Activated CD4-positive, CD25-positive, alpha-beta regulatory T cell treated with anti-CD3 and anti-CD28 coated beads, Interleukin-2, amount 50 U/mL, for 16 hours (primary cell): ENCODE data around the gene TPPP2.

Source experiments
- DNase-seq: peaks from one replicate; pipeline ENCODE4 v3.0.0-alpha.2; 2020; ENCODE audit warnings: low read depth, low spot score

TPPP2 gene

GRCh38 chr14:21016413-21017190 is 13.4 kb upstream of the TPPP2 start:
- DNase-seq = no peak

- no peak for DNase-seq
Measured at GRCh38 chr14:21017528-21018245, 12.3 kb upstream of the TPPP2 start.

GRCh38 chr14:21018286-21018685 is 11.7 kb upstream of the TPPP2 start:
- DNase-seq = no peak

DNA sequence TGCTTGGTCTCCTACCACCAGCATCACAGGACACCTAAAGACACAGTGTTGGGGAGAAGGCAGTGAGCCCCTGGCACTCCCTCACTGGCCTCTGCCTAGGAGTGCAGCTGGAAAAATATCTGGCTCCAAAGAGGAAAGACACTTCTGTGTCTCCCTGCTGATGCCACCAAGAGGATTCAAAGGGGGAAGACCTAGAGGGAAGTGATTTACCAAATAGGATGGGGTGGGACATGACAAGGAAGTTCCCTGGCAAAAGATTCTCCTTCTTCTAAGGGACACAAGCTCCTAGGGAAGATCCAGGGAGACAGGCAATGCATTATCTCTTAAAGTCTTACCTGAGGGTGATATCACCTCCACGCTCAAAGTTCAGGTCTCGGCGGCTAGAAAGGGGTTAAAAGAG is 11.2 kb upstream of the TPPP2 start:
- DNase-seq = no peak

GRCh38 chr14:21019366-21019765 is 10.7 kb upstream of the TPPP2 start:
- no peak for DNase-seq

GRCh38 chr14:21020977-21021545 is 9.0 kb upstream of the TPPP2 start:
- no peak for DNase-seq

DNA sequence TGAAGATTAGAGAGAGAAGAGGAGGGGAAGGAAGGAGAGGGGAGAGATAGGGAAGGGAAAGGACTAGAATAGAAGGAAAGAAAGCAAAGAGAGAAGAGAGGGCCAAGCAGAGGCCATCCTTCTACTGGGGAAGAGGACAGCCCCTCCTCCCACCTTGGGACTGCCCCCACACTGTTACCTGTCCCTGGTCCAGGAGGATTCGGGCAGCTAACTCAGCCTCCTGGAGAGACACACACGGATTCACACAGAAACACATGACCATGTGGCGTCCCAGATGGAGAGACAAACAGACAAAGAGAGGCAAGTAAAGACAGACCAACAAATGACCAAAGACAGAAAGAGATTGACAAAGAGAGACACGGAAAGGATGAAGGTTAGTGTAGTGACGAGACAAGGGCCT is 7.3 kb upstream of the TPPP2 start:
- DNase-seq = no peak

- no peak for DNase-seq
Measured at GRCh38 chr14:21023174-21023573, 6.8 kb upstream of the TPPP2 start.

DNA sequence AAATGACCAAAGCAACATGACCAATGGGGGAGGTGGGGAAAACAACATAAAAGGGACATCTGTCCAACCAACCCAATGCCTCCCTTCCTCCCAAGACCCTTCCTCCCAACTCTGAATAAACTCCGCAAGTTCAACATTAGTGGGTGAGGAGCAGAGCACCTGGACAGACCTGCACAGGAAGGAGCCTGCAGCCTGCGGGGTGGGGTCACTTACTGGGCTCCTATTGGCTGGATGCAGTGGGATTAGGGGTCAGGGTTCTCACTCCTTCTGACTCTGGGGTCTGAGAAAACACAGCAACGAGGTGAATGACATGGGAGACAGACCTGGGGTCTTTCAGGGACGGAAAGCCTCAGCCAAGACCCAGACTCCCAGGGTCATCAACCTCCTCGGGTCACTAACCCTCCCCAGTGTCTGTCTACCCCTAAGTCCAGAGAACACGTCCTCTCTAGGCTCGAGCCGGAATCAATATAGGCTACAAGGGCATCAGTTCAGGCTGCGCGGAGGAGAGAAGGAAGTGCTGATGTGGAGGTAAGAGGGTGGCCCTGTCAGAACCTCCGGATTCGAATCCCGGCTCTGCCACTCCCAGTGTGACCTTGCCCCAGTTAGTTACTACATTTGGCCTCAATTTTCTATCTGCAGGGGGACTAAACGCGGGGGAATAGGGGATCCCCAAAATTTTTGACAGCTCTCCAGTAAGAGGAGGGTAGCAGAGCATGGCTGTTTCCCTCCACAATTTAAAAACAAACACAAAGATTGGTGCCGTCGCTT is 6.0 kb upstream of the TPPP2 start:
- no peak for DNase-seq

DNA sequence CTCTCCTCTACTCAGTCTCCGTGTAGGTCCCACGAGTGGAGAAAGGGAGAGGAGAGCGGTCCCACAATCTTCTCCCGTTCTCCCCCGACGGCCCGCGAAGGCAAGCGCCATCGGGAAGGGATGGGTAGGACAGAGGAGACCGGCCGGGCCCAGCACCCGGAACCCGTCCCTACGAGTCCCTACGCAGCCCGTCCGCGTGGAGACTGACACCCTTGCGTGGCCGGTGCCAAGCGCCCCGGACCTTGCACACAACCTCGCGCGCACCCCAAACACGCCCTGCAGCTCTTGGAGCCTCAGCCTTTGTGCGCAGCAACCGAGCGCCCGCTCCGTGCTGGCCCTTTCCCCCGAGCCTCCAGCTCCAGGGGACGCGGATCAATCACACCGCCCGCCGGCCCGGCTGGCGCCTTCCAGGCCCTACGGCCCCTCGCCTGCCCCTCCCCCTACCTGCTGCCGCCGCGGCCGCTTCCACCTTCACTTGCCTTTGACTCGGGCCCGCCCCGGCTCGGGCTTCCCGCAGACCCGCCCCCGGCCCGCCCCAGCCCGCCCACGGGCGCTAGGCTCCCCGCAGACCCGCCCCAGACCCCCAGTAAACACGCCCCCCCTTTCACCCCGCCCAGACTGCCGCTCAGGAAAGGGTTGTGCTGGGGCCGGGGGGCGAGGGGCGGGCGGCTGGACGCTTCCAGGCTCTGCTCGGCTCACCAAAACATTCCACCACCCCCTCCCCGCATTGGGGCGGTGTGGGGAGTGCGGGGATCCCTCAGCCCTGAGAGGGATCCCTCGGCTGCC is 5.2 kb upstream of the TPPP2 start, which contains the start of gene NDRG2:
Gene NDRG2, minus strand, starts transcription at position 477 of the 786 bp plus-strand sequence. CDS start 1,746 bp downstream, outside the sequence.
- peak; percentile 47 for DNase-seq

DNA sequence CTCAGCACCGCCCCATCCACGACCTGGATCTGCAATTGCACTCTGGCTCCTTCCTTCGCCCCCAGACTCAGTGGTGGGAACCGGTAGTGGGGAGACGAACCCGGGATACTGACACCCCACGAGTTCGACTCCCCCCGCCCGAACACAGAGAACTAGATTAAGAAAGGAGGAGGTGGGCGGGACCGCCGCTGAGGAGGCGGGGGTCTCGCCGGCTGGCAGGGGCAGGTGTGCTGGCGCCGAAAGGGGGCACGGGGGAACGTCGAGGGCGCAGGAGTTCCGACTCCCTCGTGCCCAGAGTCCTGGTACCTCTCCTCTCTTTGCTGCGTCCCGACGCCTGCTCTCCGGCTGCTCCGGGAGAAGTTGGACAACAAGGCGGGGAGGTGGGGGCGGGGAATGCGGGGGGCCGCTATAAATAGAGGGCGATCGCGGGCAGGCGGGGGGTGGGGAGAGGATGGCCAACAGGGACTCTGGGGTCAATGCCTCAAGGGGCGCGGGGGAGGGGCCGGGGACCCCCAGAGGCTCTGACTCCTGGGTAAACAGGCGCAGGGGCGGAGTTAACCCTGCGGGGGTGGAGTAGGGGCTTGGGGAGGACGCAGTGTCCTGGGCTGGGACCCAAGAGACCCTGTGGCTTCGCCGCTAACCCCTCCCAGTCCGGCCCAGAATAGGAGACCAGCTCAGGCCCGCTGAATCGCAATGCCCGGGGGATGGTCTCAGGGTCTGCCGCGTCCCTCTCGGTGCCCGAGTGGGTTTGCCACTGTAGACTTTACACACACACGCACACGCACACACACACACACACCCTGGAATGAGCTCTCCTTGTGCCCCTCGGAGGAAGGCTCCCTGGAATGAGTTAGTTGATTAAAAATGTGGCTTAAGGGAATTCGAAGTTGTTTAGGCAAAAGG is 4.4 kb upstream of the TPPP2 start:
- no peak for DNase-seq

GRCh38 chr14:21026274-21026987 is 3.6 kb upstream of the TPPP2 start:
- no peak for DNase-seq

GRCh38 chr14:21026988-21027315 is 3.1 kb upstream of the TPPP2 start:
- no peak for DNase-seq

DNA sequence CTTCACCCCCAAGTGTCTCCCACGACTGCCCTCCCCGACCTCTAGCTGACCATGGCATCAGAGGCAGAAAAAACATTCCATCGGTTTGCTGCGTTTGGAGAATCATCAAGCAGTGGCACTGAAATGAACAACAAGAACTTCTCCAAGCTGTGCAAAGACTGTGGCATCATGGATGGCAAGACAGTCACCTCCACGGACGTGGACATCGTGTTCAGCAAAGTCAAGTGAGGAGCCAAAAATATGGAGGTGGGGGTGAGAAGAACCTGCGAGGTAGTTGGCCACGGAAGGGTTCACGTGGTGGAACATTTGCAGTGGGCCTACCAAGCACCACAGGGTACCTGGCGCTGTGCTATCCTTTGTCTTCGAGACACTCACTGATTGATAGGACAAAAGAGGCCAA is 514 bp downstream of the TPPP2 start:
- no peak for DNase-seq

- DNase-seq = no peak
Measured at GRCh38 chr14:21032326-21033132, 2.5 kb downstream of the TPPP2 start.

DNA sequence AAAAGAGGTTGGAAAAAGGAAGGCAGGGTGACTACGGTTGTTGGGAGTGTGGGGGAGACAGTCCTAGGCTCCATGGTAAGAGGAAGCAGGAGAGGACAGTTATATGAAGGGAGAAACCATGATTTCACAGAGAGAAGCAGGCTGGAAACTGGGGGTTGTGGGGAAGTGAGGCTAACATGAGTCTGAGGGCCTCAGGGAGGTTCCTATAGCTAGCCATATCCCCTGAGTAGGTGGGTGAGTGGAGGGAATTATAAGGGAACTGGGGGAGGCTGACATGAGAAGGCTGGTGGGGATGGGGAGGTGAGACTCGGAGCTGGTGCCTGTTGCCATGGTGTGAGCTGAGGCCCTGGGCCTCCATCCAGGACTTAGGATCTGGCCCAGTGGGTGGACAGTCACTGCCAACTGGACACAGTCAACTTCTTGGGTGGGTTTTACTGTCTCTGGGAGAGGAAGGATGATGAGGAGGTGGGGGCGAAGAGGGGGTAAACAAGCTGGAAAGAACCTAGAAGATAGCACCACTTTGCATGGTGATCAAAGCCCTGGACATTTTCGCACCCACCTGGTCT is 3.2 kb downstream of the TPPP2 start:
- DNase-seq = no peak

- DNase-seq = no peak
Measured at GRCh38 chr14:21034707-21035106, 4.7 kb downstream of the TPPP2 start, which contains the start of gene RNASE13. TSS of gene RNASE13 (minus strand) at chr14:21034807. CDS start at chr14:21034288, 519 bp downstream.

GRCh38 chr14:21036751-21037150 is 6.7 kb downstream of the TPPP2 start:
- DNase-seq = no peak
